ENCODE measurements around the gene AFTPH.
A peak's percentile ranks its signal among the peaks of the same experiment; 100 is the strongest.

Gene AFTPH

GRCh38 chr2:64523666-64524603, at the start of gene AFTPH:
TSS of gene AFTPH (plus strand) at chr2:64524328. CDS start at chr2:64551475, 27,147 bp downstream.
- DNase-seq: peak; percentile 99

GRCh38 chr2:64474636-64475035, 49.5 kb upstream of the AFTPH start:
- no peak for DNase-seq

GRCh38 chr2:64477037-64477436, 47.1 kb upstream of the AFTPH start:
- no peak for DNase-seq

- no peak for DNase-seq
These were observed 46.1 kb upstream of the AFTPH start for GRCh38 chr2:64477979-64478378.

- DNase-seq: no peak
These were observed 45.5 kb upstream of the AFTPH start for GRCh38 chr2:64478502-64479230.

GRCh38 chr2:64479259-64480117, 44.6 kb upstream of the AFTPH start:
- no peak for DNase-seq

GRCh38 chr2:64481665-64482064, 42.5 kb upstream of the AFTPH start:
- no peak for DNase-seq

GRCh38 chr2:64482243-64482642, 41.9 kb upstream of the AFTPH start:
- DNase-seq: no peak

- no peak for DNase-seq
These were observed 41.2 kb upstream of the AFTPH start for GRCh38 chr2:64482765-64483504.

- no peak for DNase-seq
These were observed 38.8 kb upstream of the AFTPH start for GRCh38 chr2:64485331-64485730.

- DNase-seq: no peak
These were observed 38.2 kb upstream of the AFTPH start for GRCh38 chr2:64485961-64486360.

- no peak for DNase-seq
These were observed 36.7 kb upstream of the AFTPH start for GRCh38 chr2:64487256-64488049.

GRCh38 chr2:64488050-64488974, 35.8 kb upstream of the AFTPH start:
- DNase-seq: peak; percentile 85

- no peak for DNase-seq
These were observed 34.9 kb upstream of the AFTPH start for GRCh38 chr2:64489081-64489751.

GRCh38 chr2:64491426-64491825, 32.7 kb upstream of the AFTPH start:
- no peak for DNase-seq

- no peak for DNase-seq
These were observed 31.9 kb upstream of the AFTPH start for GRCh38 chr2:64492272-64492671.

GRCh38 chr2:64492821-64493220, 31.3 kb upstream of the AFTPH start:
- DNase-seq: no peak

- no peak for DNase-seq
These were observed 30.3 kb upstream of the AFTPH start for GRCh38 chr2:64493788-64494187.

- no peak for DNase-seq
These were observed 25.7 kb upstream of the AFTPH start for GRCh38 chr2:64498438-64498837.

GRCh38 chr2:64500549-64500948, 23.6 kb upstream of the AFTPH start:
- no peak for DNase-seq
